Kidney glomerular epithelial cell (primary cell): ENCODE results near the gene IFIT5.
"Not testable (repeated sequence)": the region's sequence is repeated elsewhere in the genome, so short reads cannot be mapped to it uniquely, and the experiment has no call there.

Experiments used
- DNase-seq: peaks from one replicate; lab custom pipeline; 2025; lab: John Stamatoyannopoulos, UW

Gene IFIT5

GRCh38 chr10:89431977-89432376, 17.6 kb downstream of the IFIT5 start:
- peak; percentile 80 for DNase-seq

DNA sequence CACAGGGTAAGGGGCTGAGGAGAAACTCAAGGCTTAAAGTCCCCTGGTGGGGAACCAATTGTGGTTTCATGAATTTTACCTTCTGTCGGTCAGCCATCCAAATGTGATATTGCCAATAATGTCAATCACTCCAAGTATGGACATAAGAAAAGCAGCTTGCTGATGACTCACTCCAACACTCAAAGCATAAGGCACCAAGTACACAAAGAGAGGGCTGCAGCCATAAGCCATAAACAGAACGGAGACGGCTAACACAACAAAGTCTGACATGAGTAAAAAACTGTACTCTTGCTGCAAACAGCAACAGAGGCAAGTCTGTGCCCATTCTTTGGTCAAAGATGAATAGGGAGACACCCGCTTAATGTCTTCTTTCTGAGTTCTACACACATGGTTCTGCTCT, 24.2 kb downstream of the IFIT5 start:
- DNase-seq = no peak

DNA sequence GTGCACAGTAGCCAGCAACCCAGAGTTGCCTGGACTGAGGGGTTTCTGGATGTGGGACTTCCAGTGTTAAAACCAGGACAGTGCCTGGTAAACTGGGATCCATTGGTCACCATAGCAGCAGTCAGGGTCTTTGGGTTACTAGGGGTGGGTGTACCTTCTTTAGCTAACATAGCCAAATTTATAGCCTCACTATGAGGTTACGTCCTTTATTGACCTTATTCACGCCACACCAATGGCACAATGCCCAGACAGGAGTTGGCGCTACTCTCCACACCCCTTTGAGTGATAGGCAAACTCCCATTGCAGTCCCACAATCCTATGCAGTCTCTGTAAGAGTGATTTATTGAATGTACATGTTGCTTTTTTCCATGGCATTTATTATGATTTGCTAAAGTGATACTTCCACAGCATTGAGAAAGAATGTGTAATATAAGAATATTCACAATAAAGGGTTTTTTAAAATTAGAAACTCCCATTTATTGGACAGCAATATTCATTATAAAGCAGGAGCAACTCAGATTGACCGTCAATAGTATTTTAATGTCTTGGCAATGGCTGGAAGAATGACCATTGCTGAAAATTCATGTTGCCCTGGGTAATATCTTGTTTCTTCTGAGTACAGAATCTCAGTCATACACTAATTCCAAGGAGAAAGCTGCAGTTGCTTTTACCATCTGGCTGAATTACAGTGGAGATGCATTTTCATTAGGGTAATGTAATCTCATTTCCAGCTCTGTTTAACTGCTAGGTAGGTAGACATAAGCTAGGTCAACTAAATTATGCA, 26.1 kb downstream of the IFIT5 start:
- DNase-seq = no peak

GRCh38 chr10:89442289-89442688, 27.9 kb downstream of the IFIT5 start:
- no peak for DNase-seq

DNA sequence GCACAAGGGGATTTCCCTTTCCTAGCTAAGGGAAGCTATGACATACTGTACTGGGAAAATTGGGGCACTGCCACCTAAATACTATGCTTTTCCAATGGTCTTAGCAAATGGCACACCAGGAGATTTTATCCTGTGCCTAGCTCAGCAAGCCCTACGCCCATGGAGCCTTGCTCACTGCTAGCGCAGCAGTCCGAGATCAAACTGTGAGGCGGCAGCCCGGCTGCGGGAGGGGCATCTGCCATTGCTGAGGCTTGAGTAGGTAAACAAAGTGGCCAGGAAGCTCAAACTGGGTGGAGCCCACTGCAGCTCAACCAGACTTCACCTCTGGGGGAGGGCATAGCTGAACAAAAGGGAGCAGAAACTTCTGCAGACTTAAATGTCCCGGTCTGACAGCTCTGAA, 30.5 kb downstream of the IFIT5 start:
- not testable (repeated sequence) for DNase-seq

- no peak for DNase-seq
Observed at GRCh38 chr10:89450901-89451300, 36.5 kb downstream of the IFIT5 start.

DNA sequence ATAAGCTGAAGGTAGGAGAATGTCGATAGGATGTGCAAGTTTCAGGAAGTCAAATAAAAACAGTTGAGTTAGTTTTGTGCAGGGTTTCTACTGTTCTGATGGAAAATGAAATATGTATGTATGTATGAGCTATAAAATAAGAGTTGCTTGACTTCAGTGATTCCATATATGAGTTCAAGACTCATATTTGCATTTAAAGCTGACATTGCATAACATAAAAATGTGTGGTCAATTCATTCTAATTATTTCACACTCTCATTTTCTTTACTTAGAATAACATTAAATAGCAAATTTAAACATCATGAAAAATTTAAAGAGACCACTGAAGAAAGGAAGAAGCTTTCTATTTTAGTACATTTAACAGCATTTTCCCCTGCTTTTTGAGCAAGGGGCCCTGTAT, 37.8 kb downstream of the IFIT5 start:
- no peak for DNase-seq

- DNase-seq = no peak
Observed at GRCh38 chr10:89454561-89455347, 40.4 kb downstream of the IFIT5 start.

GRCh38 chr10:89458291-89458690, 43.9 kb downstream of the IFIT5 start:
- DNase-seq = peak; percentile 61

GRCh38 chr10:89458784-89459183, 44.4 kb downstream of the IFIT5 start:
- DNase-seq = no peak

DNA sequence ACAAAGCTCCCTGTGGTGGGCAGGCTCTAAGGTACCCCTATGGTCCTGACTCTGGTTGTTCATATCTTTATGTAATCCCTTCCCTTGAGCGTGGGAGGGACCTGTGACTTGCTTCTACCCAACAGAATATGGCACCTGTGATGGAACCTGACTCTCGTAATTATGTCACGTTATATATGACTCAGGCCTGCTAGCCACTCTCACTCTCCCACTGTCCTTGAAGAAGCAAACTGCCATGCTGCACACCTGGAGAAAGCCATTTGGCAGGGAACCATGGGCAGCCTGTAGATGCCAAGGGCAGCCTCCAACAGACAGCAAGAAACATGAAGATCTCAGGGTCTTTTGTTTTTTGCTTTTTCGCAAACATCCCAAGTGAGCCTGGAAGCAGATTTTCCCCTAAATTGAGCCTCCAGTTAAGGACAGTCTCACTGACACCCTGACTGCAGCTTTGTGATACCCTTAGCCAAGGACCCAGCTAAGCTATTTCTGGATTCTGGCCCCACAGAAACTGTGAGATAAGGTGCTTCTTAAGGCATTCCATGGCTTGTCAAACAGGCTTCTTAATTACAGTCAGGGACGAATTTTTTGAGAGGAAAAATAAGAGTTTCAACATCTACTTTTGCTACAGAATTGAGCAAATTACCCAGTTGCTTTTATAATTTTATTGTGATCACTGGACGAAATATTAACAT, 49.6 kb downstream of the IFIT5 start:
- no peak for DNase-seq

- DNase-seq = no peak
Observed at GRCh38 chr10:89465196-89465595, 50.8 kb downstream of the IFIT5 start.

- DNase-seq = no peak
Observed at GRCh38 chr10:89466599-89467035, 52.2 kb downstream of the IFIT5 start.

DNA sequence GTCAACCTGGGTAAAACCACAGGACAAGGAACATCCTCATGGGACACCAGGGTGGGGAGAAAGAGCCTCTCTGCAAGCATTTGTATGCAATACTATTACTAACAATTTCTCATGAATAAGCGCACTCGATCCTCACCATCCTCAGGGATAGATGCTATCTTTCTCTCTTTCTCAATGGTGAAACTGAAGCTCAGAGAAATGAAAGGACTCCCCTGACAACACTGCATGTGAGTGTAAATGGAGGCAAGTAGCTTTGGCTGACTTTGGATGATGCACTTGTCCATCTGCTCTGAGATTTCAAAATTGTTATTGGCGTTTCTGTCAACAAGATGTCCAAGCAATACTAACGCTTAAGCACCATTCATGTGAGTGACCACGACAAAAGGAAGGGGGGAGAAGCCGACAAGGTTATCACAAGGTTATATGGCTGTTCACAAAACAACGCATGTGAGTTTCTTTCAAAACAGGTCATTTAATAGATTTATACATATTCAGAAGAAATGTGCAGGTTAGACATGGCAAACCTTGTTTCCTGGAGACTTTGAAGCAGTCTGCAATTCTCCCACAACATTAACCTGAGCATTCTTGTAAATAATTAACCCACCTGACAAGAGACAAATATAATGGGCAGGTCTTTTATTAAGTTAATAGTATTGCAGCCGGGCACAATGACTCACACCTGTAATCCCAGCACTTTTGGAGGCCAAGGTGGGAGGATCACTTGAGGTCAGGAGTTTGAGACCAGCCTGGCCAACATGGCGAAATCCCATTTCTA, 54.0 kb downstream of the IFIT5 start:
- no peak for DNase-seq

DNA sequence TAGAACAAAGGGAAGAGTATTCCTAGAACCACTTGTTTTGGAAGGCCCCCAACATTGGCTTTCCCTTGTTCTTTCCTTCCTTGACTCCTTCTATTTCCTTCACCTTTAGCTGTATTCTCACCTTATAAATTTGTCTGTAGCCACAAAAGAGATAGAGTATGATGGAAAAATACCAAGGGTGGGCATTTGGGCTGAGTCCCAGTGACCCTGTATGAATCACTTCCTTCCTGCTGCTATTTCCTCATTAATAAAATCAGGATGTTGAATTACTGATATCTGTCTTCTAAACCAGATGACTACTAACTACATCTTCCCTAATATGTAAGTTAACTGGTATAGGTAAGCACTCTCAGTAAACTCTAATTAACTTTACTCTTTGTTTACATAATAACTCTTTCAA, 55.1 kb downstream of the IFIT5 start:
- no peak for DNase-seq
